ENCODE data around the gene DNAI7.

DNA sequence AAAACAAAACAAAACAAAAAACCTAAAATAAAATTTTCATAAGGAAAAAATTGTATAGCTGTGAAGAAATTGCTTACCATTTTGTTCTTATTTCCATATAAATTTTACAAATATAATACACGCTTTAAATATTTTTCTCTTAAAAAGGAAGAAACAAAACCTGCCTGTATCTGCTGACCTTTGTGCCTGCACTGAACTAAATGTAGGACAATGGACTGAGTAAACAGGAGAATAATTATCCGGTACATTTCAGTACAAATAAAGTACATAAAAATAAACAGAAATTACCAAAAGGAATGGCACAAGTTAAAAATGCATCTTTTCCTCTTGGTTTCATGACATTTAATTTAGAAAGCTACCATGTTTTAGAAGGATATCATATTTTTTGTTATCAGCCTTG lies 112.3 kb downstream of the DNAI7 start:
- TF ChIP-seq, protein P1, sequence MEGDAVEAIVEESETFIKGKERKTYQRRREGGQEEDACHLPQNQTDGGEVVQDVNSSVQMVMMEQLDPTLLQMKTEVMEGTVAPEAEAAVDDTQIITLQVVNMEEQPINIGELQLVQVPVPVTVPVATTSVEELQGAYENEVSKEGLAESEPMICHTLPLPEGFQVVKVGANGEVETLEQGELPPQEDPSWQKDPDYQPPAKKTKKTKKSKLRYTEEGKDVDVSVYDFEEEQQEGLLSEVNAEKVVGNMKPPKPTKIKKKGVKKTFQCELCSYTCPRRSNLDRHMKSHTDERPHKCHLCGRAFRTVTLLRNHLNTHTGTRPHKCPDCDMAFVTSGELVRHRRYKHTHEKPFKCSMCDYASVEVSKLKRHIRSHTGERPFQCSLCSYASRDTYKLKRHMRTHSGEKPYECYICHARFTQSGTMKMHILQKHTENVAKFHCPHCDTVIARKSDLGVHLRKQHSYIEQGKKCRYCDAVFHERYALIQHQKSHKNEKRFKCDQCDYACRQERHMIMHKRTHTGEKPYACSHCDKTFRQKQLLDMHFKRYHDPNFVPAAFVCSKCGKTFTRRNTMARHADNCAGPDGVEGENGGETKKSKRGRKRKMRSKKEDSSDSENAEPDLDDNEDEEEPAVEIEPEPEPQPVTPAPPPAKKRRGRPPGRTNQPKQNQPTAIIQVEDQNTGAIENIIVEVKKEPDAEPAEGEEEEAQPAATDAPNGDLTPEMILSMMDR (IDR thresholded peaks at IDR 0.05) = no peak
- TF ChIP-seq POLR2A (IDR thresholded peaks at IDR 0.05) = no peak

Measured in testis (tissue), 2 donors.